Prostate gland (tissue), 2 donors: ENCODE results near the gene ZNF217. TPM values are rescaled to one million over a fixed set of nuclear protein-coding genes. Genes with fewer than 3 reads are reported as not detected.
A peak's percentile ranks its signal among the peaks of the same experiment; 100 is the strongest.
"Not testable (repeated sequence)": the region's sequence is repeated elsewhere in the genome, so short reads cannot be mapped to it uniquely, and the experiment has no call there.

Experiments
- DNase-seq: peaks from one replicate; pipeline ENCODE4 v3.0.0-alpha.2; 2019; ENCODE audit warnings: low spot score
- H3K27ac ChIP-seq, 2 donors: fragments of 200-600 bp; sonication (generic); 2 replicates each; pipeline ENCODE4 v1.5.1; 2017 to 2019
- H3K27me3 ChIP-seq: fragments of 200-600 bp; sonication (generic); replicated peaks from 2 replicates; pipeline ENCODE4 v1.5.1; 2019; ENCODE audit not compliant: insufficient read depth
- H3K36me3 ChIP-seq, 2 donors: fragments of 200-600 bp; sonication (generic); 1 replicate in 1 of 2; 2 replicates in 1 of 2; pipeline versions ENCODE4 v1.5.1 to v1.8.1; 2017 to 2019
- H3K4me1 ChIP-seq: fragments of 200-600 bp; sonication (generic); replicated peaks from 2 replicates; pipeline ENCODE4 v1.5.1; 2019
- H3K4me3 ChIP-seq, 2 donors: fragments of 200-600 bp; sonication (generic); 2 replicates each; pipeline ENCODE4 v1.5.1; 2017 to 2019
- H3K9me3 ChIP-seq: fragments of 200-600 bp; sonication (generic); 2 replicates; pipeline ENCODE4 v1.5.1; 2017
- POLR2A ChIP-seq: fragments of 450-650 bp; IDR thresholded peaks from one replicate; pipeline ENCODE4 v1.6.1; 2016; ENCODE audit warnings: antibody characterized with exemption, mild to moderate bottlenecking
- POLR2AphosphoS5 ChIP-seq: sonication (generic); formaldehyde crosslinking; IDR thresholded peaks from one replicate; pipeline ENCODE4 v1.6.1; 2017; ENCODE audit warnings: antibody characterized with exemption
- WGBS: methylation state at CpG from one replicate; pipeline ENCODE4 v1.1.5; 2018; 5-methylcytosine and 5-hydroxymethylcytosine counted together
- intact Hi-C: fragments of 100-400 bp; cut with DNase I; formaldehyde crosslinking; loops from one replicate; pipeline ENCODE4 v1.14.2; 2022
- total RNA-seq, 2 donors: library from RNA; depleted of rRNA; stranded (reverse); fragments of >200 nt; gene quantifications; one replicate each; pipeline ENCODE4 v1.1.0, GENCODE V29; 2016
- TF ChIP-seq, protein P1 (sequence below), 4 experiments: fragments of 200-600 bp in 2 of 4; fragments of 450-650 bp in 2 of 4; sonication (generic) in 2 of 4; IDR thresholded peaks; 1 replicate in 3 of 4; 2 replicates in 1 of 4; pipeline ENCODE4 v1.5.1; 2016 to 2019; ENCODE audit warnings: antibody characterized with exemption in 4 of 4, mild to moderate bottlenecking in 2 of 4, moderate library complexity in 2 of 4

The ZNF217 gene
- total RNA-seq, 2 donors from 2014 or later, result 35.4 to 44.5 TPM

DNA sequence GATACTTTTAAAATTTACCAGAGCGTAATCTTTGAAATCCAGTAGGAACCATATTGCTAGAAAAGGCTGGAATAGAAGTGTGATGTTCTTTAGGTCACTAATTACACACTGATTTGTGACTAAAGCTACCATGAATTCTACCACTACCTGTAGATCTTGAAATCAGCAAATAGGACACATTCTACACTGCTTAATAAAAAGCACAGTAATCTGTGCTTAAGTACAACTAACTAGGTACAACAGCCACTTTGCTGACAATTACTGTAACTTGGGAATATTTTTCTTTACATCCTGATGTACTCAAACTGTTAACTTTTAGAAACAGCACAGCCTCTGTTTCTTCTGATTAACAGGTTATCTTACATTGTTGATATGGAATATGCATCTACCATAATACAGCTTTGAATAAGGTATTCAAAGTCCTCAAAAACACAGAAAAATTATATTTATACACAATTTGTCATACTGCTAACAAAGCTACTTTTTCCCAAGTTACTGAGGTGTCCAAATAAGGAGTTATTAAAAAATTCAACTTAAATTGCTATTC, 6.4 kb downstream of the ZNF217 start:
- WGBS, result 100% methylated on average over 1 of the region's 1 CpG
- H3K4me1 ChIP-seq, result not testable (repeated sequence)

DNA sequence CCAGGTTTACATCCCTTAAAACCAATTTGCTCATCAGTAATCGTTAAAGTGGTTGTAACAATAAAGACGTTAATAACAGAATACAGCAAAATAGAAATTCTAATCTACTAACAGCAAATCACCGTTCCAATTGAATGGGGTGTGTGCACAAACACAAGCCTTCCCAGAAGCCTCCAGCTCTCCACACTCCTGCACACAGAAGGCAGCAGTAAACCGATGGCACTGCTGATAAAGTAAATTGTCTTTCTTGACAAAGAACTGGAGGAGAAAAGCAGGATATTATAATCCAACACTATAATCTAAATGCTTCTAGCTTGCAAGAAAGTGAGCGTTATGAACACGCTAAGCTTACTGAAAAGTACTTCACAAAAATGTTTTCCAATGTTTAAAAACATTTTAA, 7.0 kb downstream of the ZNF217 start:
- DNase-seq, result no peak
- Histone ChIP-seq H3K9me3 (no peaks in the 10 kb centered on the region), H3K27ac (peak overlapping the region; percentile 32 to 60), H3K4me1 (no peaks in the 10 kb centered on the region), H3K27me3 (no peaks in the 10 kb centered on the region), H3K4me3 (no peak overlapping the region), H3K36me3 (peaks cover 0 to 6% of the 10 kb centered on the region in 2 donors)
- TF ChIP-seq POLR2A, result no peak
- TF ChIP-seq, protein P1, sequence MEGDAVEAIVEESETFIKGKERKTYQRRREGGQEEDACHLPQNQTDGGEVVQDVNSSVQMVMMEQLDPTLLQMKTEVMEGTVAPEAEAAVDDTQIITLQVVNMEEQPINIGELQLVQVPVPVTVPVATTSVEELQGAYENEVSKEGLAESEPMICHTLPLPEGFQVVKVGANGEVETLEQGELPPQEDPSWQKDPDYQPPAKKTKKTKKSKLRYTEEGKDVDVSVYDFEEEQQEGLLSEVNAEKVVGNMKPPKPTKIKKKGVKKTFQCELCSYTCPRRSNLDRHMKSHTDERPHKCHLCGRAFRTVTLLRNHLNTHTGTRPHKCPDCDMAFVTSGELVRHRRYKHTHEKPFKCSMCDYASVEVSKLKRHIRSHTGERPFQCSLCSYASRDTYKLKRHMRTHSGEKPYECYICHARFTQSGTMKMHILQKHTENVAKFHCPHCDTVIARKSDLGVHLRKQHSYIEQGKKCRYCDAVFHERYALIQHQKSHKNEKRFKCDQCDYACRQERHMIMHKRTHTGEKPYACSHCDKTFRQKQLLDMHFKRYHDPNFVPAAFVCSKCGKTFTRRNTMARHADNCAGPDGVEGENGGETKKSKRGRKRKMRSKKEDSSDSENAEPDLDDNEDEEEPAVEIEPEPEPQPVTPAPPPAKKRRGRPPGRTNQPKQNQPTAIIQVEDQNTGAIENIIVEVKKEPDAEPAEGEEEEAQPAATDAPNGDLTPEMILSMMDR (IDR thresholded peaks at IDR 0.05), result no peak
- peak; percentile 15 for TF ChIP-seq POLR2AphosphoS5
- 26% methylated on average over 6 of the region's 6 CpGs for WGBS
- intact Hi-C loops, result no loop called here

More for the DNA sequence above, 6.4 kb downstream of the ZNF217 start:
- DNase-seq, H3K9me3 ChIP-seq, H3K27me3 ChIP-seq, intact Hi-C loops, H3K4me3 ChIP-seq, H3K36me3 ChIP-seq: not testable (repeated sequence)
- peak overlapping the region in 1 of 2 donors; percentile 60 for H3K27ac ChIP-seq

DNA sequence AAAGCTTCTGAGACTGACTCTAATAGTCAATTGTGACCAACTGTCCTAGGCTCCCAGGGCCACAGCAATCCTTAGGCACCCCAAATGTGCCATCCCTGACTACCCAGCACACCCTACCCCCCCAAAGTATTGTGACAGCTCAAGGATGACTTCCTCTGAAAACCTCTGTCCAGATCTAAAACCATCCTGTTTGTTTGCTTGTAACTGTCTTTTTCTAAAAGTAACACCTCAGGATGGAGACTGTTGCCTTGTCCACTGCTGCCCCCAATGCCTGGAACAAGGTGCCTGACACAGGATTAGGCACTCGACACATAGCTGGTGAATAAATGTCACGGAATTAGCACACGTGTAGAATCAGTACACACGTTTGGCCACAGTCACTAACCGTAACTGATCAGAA, 7.7 kb downstream of the ZNF217 start:
- Histone ChIP-seq H3K27ac (peak overlapping the region; percentile 32 to 60), H3K36me3 (peaks cover 0 to 10% of the 10 kb centered on the region in 2 donors)
- DNase-seq, H3K4me1 ChIP-seq, intact Hi-C loops, H3K27me3 ChIP-seq, H3K9me3 ChIP-seq, H3K4me3 ChIP-seq: not testable (repeated sequence)
- 79% methylated on average over 5 of the region's 5 CpGs for WGBS

DNA sequence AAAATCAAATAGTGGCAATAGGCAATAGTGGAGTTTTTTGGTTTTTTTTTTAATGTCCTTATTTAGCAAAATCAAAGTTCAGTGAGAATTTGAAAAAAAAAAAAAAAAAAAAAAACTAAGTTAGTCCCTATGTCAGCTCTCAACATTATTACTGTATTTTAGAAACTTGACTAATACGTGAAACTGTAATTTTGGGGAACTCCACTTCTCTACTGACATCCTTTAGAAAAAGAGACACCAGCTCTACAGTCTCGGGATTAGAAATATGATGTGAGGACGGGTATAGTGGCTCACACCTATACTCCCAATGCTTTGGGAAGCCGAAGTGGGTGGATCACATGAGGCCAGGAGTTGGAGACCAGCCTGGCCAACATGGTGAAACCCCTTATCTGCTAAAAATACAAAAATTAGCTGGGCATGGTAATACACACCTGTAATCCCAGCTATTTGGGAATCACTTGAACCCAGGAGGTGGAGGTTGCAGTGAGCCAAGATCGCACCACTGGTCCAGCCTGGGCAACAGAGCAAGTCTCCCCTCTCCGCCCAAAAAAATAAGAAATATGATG, 8.6 kb downstream of the ZNF217 start:
- DNase-seq, H3K27me3 ChIP-seq, H3K9me3 ChIP-seq, H3K4me3 ChIP-seq, H3K4me1 ChIP-seq, intact Hi-C loops: not testable (repeated sequence)
- H3K27ac ChIP-seq, result peak overlapping the region in 1 of 2 donors; percentile 60
- H3K36me3 ChIP-seq, result peaks cover 0 to 10% of the 10 kb centered on the region in 2 donors
- 90% methylated on average over 6 of the region's 6 CpGs for WGBS

DNA sequence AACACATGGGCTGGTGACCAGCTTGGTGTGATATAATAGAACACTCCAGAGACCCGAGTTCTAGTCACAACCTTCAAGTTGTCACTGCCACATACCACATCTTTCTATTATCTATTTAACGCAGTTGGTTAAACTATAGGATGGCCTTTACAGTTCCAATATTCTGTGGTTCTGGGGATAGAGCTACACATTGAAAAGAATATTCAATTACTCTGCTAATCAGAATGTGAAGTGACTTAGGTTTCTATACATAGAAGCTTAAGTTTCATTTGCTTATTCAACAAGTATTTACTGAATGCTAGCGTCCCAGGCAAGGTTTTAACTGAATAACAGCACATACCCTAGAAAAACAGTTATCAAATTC, 9.1 kb downstream of the ZNF217 start:
- H3K36me3 ChIP-seq, result peaks cover 0 to 10% of the 10 kb centered on the region in 2 donors
- 54% methylated on average over 3 of the region's 3 CpGs for WGBS
- intact Hi-C loops, result not testable (repeated sequence)

DNA sequence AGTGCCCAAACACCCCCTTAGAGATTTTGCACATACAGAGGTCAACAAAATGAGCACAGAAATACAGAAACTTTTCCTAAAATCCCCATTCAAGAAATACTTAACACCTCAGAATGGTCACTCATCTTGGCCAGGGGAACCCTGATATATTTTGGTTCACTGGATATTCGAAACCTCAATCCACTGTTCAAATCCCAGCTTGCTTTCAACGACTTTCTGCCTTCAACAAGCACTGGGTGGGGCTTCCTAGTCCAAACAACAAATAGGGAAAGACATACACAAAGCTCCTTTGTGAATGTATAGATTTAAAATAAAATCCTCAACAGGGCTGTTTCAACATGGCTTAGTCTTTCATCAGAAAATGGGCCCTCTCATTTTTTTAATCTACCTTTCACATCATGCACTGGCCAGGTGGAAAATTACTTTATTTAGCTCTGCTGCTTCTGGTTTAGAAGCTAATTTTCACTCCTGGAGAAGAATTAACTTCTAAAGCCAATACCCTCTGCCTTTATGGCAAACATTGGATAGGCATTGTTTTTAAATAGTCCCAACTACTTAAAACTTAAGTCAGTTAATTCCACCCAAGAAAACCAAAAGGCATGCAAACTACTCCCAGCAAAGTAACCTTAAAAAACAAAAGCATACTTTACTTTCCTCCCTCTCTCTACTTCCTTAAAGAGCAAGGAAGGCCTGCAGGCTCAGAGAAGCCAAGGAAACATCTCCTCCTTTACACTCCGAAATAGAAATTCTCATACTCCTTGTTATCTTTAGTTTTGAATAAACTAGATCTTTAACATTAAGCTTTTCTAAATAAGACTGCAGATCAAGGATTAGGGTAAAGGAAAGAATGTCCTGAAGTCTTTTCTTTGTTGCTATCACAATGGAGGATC, 9.7 kb downstream of the ZNF217 start:
- H3K4me1 ChIP-seq, DNase-seq, H3K27me3 ChIP-seq, H3K4me3 ChIP-seq, H3K9me3 ChIP-seq, intact Hi-C loops: not testable (repeated sequence)
- WGBS, result 32% methylated on average over 3 of the region's 3 CpGs
- peak overlapping the region in 1 of 2 donors; percentile 69 for H3K27ac ChIP-seq
- H3K36me3 ChIP-seq, result peaks cover 0 to 10% of the 10 kb centered on the region in 2 donors

More for the DNA sequence above, 9.1 kb downstream of the ZNF217 start:
- not testable (repeated sequence) for H3K9me3 ChIP-seq, H3K4me1 ChIP-seq, H3K27me3 ChIP-seq, DNase-seq, H3K4me3 ChIP-seq, H3K27ac ChIP-seq

DNA sequence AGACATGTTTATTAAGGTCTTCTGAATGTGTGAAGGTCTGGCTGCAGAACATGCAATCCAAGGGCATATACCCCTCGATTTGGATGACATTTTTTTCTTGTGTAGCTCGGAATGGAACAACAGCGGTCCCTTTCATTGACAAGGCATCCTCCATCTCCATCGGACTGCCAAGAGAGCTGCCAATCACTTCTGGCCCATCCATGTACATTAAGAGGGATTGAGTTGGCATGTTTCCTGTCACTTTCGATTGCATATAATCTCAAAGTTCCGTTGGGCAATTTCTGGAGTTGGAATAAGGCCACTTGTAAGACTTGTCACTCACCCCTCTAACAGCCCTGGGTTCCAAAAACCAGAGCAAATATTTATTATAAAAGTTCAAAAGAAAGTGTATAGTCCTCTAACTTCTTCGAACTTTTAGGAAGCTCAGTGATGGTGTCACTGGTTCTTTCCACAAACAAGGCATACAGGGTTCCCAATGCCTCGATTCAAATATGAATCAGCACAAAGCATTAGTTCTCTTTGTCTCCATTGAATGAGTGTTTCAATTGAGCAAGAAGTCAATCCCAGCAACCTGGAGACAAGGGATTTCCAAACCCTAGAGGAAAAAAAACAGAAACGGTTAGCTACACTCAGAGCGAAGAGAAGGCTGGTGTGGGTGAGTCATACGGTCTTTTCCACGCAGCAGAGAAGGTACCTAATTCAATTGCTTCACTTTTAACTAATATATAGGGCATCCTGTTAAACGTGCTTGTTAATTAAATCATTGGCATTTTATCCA, 10.9 kb downstream of the ZNF217 start:
- 42% methylated on average over 13 of the region's 13 CpGs for WGBS
- intact Hi-C loops, result no loop called here
- peaks cover 9% of the 10 kb centered on the region for H3K4me1 ChIP-seq

More for the DNA sequence above, 10.9 kb downstream of the ZNF217 start:
- peak overlapping the region; percentile 49 to 69 for H3K27ac ChIP-seq
- no peaks in the 10 kb centered on the region for H3K9me3 ChIP-seq
- TF ChIP-seq POLR2A (no peak), POLR2AphosphoS5 (peak; percentile 25)
- no peak overlapping the region for H3K4me3 ChIP-seq
- H3K27me3 ChIP-seq, result no peaks in the 10 kb centered on the region
- no peak for DNase-seq
- H3K36me3 ChIP-seq, result peaks cover 0 to 10% of the 10 kb centered on the region in 2 donors
